Hair follicular keratinocyte (primary cell): ENCODE data around the gene PRLR. TPM values are rescaled to one million over a fixed set of nuclear protein-coding genes. Genes with fewer than 3 reads are reported as not detected.

Source experiments
- total RNA-seq: library from RNA; depleted of rRNA; stranded (reverse); fragments of >200 nt; gene quantifications from 2 replicates; pipeline ENCODE4 v1.2.3, GENCODE V29; 2015

Gene PRLR
- total RNA-seq: not detected in 2 replicates

GRCh38 chr5:35230038-35230611 is at the start of gene PRLR:
Gene PRLR, minus strand, starts transcription at chr5:35230487. Its CDS starts 140,867 bp downstream, at chr5:35089620.

GRCh38 chr5:35047785-35048404 is 182.4 kb downstream of the PRLR start, which contains the start of gene AGXT2:
Gene AGXT2, minus strand, starts transcription at chr5:35047949. Its CDS starts 57 bp downstream, at chr5:35047892.

Other genes with a start within 250 kb of the PRLR start
- not detected in 2 replicates for gene AGXT2, start 182.5 kb downstream of the PRLR start, total RNA-seq